H1 (cell line): ENCODE data around the gene NUP98. TPM values are rescaled to one million over a fixed set of nuclear protein-coding genes. Genes with fewer than 3 reads are reported as not detected.

Experiments used
- CHD7 ChIP-seq: fragments of 300-600 bp; sonication (generic); IDR thresholded peaks from 2 replicates; pipeline ENCODE4 v1.7.1; 2012; ENCODE audit warnings: low read length, moderate library complexity, mild to moderate bottlenecking, inconsistent platforms; ENCODE audit not compliant: insufficient replicate concordance
- KDM1A ChIP-seq: fragments of 200-600, 300-600 bp; sonication (generic); IDR thresholded peaks from 2 replicates; pipeline ENCODE4 v1.7.1; 2016; ENCODE audit warnings: mild to moderate bottlenecking, low read length, borderline replicate concordance
- polyA plus RNA-seq, 7 experiments: library from polyadenylated mRNA; depleted of rRNA in 3 of 7; stranded (reverse) in 5 of 7; unstranded in 2 of 7; fragments of >200 nt in 5 of 7; fragments of 200-250 nt in 2 of 7; gene quantifications; 1 replicate in 5 of 7; 2 replicates in 1 of 7; 4 replicates in 1 of 7; pipeline versions ENCODE4 v1.2.1 to v1.2.3, GENCODE V29; 2011 to 2013; ENCODE audit warnings: missing spikeins in 2 of 7, mixed read lengths in 2 of 7
- total RNA-seq: library from RNA; stranded (reverse); fragmentation: NEBNext Ultra II Directional; extraction: Animal tissue kit (Norgen Biotek cat#: 25700); gene quantifications from 2 replicates; pipeline ENCODE4 v1.2.1, GENCODE V29; 2021

NUP98 gene
- total and polyA plus RNA-seq, 2 of the 8 experiments (the other 6 are each of a cell fraction or from before 2014, with no cell fraction given) = 98.6 to 261 TPM

- TF ChIP-seq CHD7 (no peak), KDM1A (0 out of 2 replicates have a peak, but pooled peaks have one; percentile 41)
Measured at GRCh38 chr11:3710485-3711259, 86.7 kb downstream of the NUP98 start (continued).
